ENCODE results near the gene BANP.
"Not testable (repeated sequence)": the region's sequence is repeated elsewhere in the genome, so short reads cannot be mapped to it uniquely, and the experiment has no call there.

BANP gene

GRCh38 chr16:88069397-88070168 lies 118.3 kb downstream of the BANP start:
- DNase-seq = no peak

GRCh38 chr16:88070341-88070740 lies 119.1 kb downstream of the BANP start:
- DNase-seq = no peak

GRCh38 chr16:88070989-88071625 lies 119.9 kb downstream of the BANP start:
- DNase-seq = no peak

- no peak for DNase-seq
Measured at GRCh38 chr16:88071908-88072307, 120.7 kb downstream of the BANP start.

GRCh38 chr16:88072571-88073001 lies 121.4 kb downstream of the BANP start:
- no peak for DNase-seq

GRCh38 chr16:88073201-88073721 lies 122.0 kb downstream of the BANP start:
- no peak for DNase-seq

GRCh38 chr16:88074041-88074440 lies 122.8 kb downstream of the BANP start:
- DNase-seq = no peak

- no peak for DNase-seq
Measured at GRCh38 chr16:88076211-88076931, 125.1 kb downstream of the BANP start.

GRCh38 chr16:88076932-88077320 lies 125.7 kb downstream of the BANP start:
- DNase-seq = not testable (repeated sequence)

- DNase-seq = no peak
Measured at GRCh38 chr16:88077328-88078108, 126.3 kb downstream of the BANP start.

GRCh38 chr16:88078111-88078775 lies 127.0 kb downstream of the BANP start:
- DNase-seq = no peak

- DNase-seq = no peak
Measured at GRCh38 chr16:88083582-88083981, 132.3 kb downstream of the BANP start.

- no peak for DNase-seq
Measured at GRCh38 chr16:88084881-88085280, 133.6 kb downstream of the BANP start.

GRCh38 chr16:88086571-88087516 lies 135.6 kb downstream of the BANP start:
- DNase-seq = no peak

GRCh38 chr16:88087517-88087877 lies 136.3 kb downstream of the BANP start:
- no peak for DNase-seq

- no peak for DNase-seq
Measured at GRCh38 chr16:88088161-88088581, 136.9 kb downstream of the BANP start.

GRCh38 chr16:88088611-88089010 lies 137.4 kb downstream of the BANP start:
- not testable (repeated sequence) for DNase-seq

GRCh38 chr16:88089071-88089470 lies 137.8 kb downstream of the BANP start:
- not testable (repeated sequence) for DNase-seq

GRCh38 chr16:88089632-88090376 lies 138.6 kb downstream of the BANP start:
- peak; percentile 48 for DNase-seq
